ENCODE results near the gene RAD9B. TPM values are rescaled to one million over a fixed set of nuclear protein-coding genes. Genes with fewer than 3 reads are reported as not detected.

RAD9B gene
- total and polyA plus RNA-seq, 12 donors: 0.23 to 4.9 (median 1.00) TPM; not detected in 1

DNA sequence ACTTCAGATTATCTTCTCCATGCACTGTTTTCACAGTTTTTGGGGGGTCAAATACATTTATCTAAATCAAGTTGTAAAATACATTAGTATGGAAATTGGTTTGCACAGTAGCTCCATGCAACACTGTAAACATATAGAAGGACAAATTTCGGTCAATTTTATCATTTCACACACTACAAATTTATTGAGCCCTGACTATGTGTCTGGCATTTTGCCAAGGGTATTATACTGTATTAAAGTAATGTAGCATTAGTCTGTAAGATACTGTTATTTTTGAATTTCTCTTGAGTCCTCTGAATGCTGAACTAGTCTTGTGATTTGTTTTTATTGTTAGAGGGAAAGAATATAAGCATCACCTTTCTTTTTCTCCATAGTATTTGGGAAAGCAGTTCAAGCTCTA is 1.3 kb downstream of the RAD9B start:
- DNase-seq: no peak
- Histone ChIP-seq H3K27me3 (no peaks in the 10 kb centered on the region), H3K9me3 (no peaks in the 10 kb centered on the region), H3K36me3 (peaks cover 0 to 7% (median 0%) of the 10 kb centered on the region in 9 donors), H3K4me3 (no peak overlapping the region), H3K27ac (no peak overlapping the region), H3K4me1 (peaks cover 0 to 38% (median 34%) of the 10 kb centered on the region in 9 donors)
- WGBS, 2 donors: 84 to 88% methylated on average over 1 of the region's 1 CpG
- intact Hi-C loops (cut with DNase I): loop anchor here in 6 of 10 donors (2.0 to 10.0 kb wide), 5 partner anchors 35 to 384 kb away; partner anchors contain the start of genes FAM216A (in 6 of the 6) and GPN3 (in 6 of the 6)
- no peak for ATAC-seq
- no peak for TF ChIP-seq CTCF (IDR thresholded peaks at IDR 0.05)

GRCh38 chr12:110505332-110505731 is 3.2 kb downstream of the RAD9B start:
- TF ChIP-seq CTCF (IDR thresholded peaks at IDR 0.05): no peak
- Histone ChIP-seq H3K9me3 (no peaks in the 10 kb centered on the region), H3K4me3 (no peak overlapping the region), H3K27ac (no peak overlapping the region), H3K4me1 (peaks cover 0 to 19% (median 15%) of the 10 kb centered on the region in 9 donors), H3K27me3 (no peaks in the 10 kb centered on the region), H3K36me3 (no peaks in the 10 kb centered on the region)
- intact Hi-C loops (cut with DNase I): loop anchor here in 3 of 10 donors (10.0 kb wide), 2 partner anchors 189 to 319 kb away; no protein-coding TSS in a partner anchor
- ATAC-seq: no peak
- WGBS, 2 donors: 69 to 77% methylated on average over 3 of the region's 3 CpGs
- DNase-seq: no peak

GRCh38 chr12:110508071-110508586 is 6.0 kb downstream of the RAD9B start:
- intact Hi-C loops (cut with DNase I): loop anchor here in 3 of 10 donors (10.0 kb wide), 2 partner anchors 187 to 317 kb away; no protein-coding TSS in a partner anchor
- H3K27me3 ChIP-seq: no peaks in the 10 kb centered on the region
- DNase-seq: no peak
- peaks cover 0 to 5% (median 0%) of the 10 kb centered on the region in 9 donors for H3K4me1 ChIP-seq
- ATAC-seq: no peak
- TF ChIP-seq CTCF (IDR thresholded peaks at IDR 0.05): no peak
- H3K36me3 ChIP-seq: no peaks in the 10 kb centered on the region
- no peak overlapping the region for H3K27ac ChIP-seq
- WGBS, 2 donors: 85 to 89% methylated on average over 4 of the region's 4 CpGs
- H3K9me3 ChIP-seq: no peaks in the 10 kb centered on the region
- no peak overlapping the region for H3K4me3 ChIP-seq

DNA sequence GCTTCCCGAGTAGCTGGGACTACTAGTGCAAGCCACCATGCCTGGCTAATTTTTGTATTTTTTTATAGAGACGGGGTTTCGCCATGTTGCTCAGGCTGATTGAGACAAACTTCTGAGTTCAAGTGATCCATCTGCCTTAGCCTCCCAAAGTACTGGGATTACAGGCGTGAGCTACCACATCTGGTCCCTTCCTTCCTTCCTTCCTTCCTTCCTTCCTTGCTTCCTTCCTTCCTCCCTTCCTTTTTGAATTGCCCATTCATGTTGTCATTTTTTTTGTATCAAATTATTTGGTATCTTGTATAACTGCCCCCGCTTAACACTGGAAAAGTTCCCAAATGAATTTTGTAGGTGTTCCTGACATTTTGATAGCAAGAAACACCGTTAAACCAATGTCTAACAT is 11.7 kb downstream of the RAD9B start:
- WGBS, 2 donors: 66 to 68% methylated on average over 6 of the region's 6 CpGs
- H3K4me1 ChIP-seq: peaks cover 0 to 5% (median 0%) of the 10 kb centered on the region in 9 donors
- no peaks in the 10 kb centered on the region for H3K27me3 ChIP-seq
- intact Hi-C loops (cut with DNase I): loop anchor here (2.0 to 10.0 kb wide), 10 partner anchors 59 to 373 kb away; partner anchors contain the start of gene ARPC3 (in 1 of the 10)
- TF ChIP-seq CTCF (IDR thresholded peaks at IDR 0.05): no peak
- ATAC-seq (no peak), DNase-seq (no peak)
- no peak overlapping the region for H3K27ac ChIP-seq
- H3K9me3 ChIP-seq: no peaks in the 10 kb centered on the region
- H3K4me3 ChIP-seq: no peak overlapping the region
- H3K36me3 ChIP-seq: no peaks in the 10 kb centered on the region
